Panc1 (cell line): ENCODE measurements around the gene TMEM184C. TPM values are rescaled to one million over a fixed set of nuclear protein-coding genes. Genes with fewer than 3 reads are reported as not detected.

ENCODE experiments used
- ATAC-seq: fragments of 200-7000 bp; cut with Tn5 transposase; 2 replicates; pipeline ENCODE4 v1.9.1; 2020; ENCODE audit warnings: mild to moderate bottlenecking, moderate library complexity
- BruUV-seq: library from RNA; stranded (reverse); fragments of 400-500 nt; replicated peaks from 2 replicates; lab custom pipeline; 2021; lab: Mats Ljungman, UMichigan
- CTCF ChIA-PET: fragments of 300-600 bp; sonication (Branson Sonifier 250); formaldehyde crosslinking; loops from one replicate; lab custom pipeline; 2022; ENCODE audit warnings: antibody characterized with exemption; lab: Charles Lee
- POLR2A ChIA-PET: fragments of 300-600 bp; sonication (Branson Sonifier 250); formaldehyde crosslinking; loops from one replicate; lab custom pipeline; 2022; ENCODE audit warnings: antibody characterized with exemption; lab: Charles Lee
- DNase-seq: peaks from one replicate; pipeline ENCODE4 v3.0.0-alpha.2; 2010; ENCODE audit warnings: low read depth, low spot score
- H3K27ac ChIP-seq: 2 replicates; pipeline ENCODE4 v1.5.1; 2011; ENCODE audit warnings: mild to moderate bottlenecking, low read length, inconsistent platforms
- H3K27me3 ChIP-seq: fragments of 200-500 bp; sonication (Bioruptor generic); 2 replicates; pipeline ENCODE4 v1.6.0; 2014; ENCODE audit warnings: low read length, inconsistent platforms; ENCODE audit not compliant: control insufficient read depth, insufficient read depth
- H3K36me3 ChIP-seq: fragments of 200-500 bp; sonication (Bioruptor generic); 2 replicates; pipeline ENCODE4 v1.5.1; 2014; ENCODE audit warnings: inconsistent platforms, mild to moderate bottlenecking, low read length, moderate library complexity; ENCODE audit not compliant: control insufficient read depth, insufficient read depth
- H3K4me1 ChIP-seq: 2 replicates; pipeline ENCODE4 v1.5.1; 2011; ENCODE audit warnings: inconsistent platforms, mild to moderate bottlenecking, low read length, moderate library complexity; ENCODE audit not compliant: control insufficient read depth, insufficient read depth
- H3K4me3 ChIP-seq, 2 experiments: 2 replicates each; pipeline ENCODE4 v1.5.1; 2011 to 2012; ENCODE audit warnings: low read depth in 2 of 2, low read length in 2 of 2, mild to moderate bottlenecking in 2 of 2, inconsistent platforms in 1 of 2, moderate library complexity in 1 of 2
- H3K9me3 ChIP-seq: fragments of 200-500 bp; sonication (Bioruptor generic); 2 replicates; pipeline ENCODE4 v1.5.1; 2014; ENCODE audit warnings: low read depth, mild to moderate bottlenecking, inconsistent platforms, low read length, moderate library complexity; ENCODE audit not compliant: control insufficient read depth, insufficient read depth
- CTCF ChIP-seq: fragments of 450-650 bp; IDR thresholded peaks from 2 replicates; pipeline ENCODE4 v1.5.1; 2017; ENCODE audit warnings: mild to moderate bottlenecking
- POLR2AphosphoS5 ChIP-seq: IDR thresholded peaks from 2 replicates; pipeline ENCODE4 v1.6.1; 2012; ENCODE audit warnings: mild to moderate bottlenecking, low read depth, low read length, moderate library complexity
- REST ChIP-seq, 2 experiments: IDR thresholded peaks; 2 replicates each; pipeline ENCODE4 v1.6.1; 2011 to 2012; ENCODE audit warnings: low read depth in 2 of 2, control low read depth in 1 of 2, low read length in 1 of 2, mild to moderate bottlenecking in 1 of 2, moderate library complexity in 1 of 2; ENCODE audit not compliant: insufficient read depth in 1 of 2
- SIN3A ChIP-seq: IDR thresholded peaks from 2 replicates; pipeline ENCODE4 v1.6.1; 2012; ENCODE audit warnings: low read depth, mild to moderate bottlenecking, low read length, moderate library complexity, borderline replicate concordance; ENCODE audit not compliant: insufficient read depth
- TCF7L2 ChIP-seq: IDR thresholded peaks from 2 replicates; pipeline ENCODE4 v1.6.1; 2011; ENCODE audit warnings: mild to moderate bottlenecking, low read depth, low read length, inconsistent platforms
- in situ Hi-C: cut with HindIII; loops from 2 replicates; pipeline ENCODE4 v1.10.0; 2016; ENCODE audit warnings: low sequenced_read_pairs, low pct_unique_long_range_greater_than_20kb
- intact Hi-C: fragments of 100-400 bp; cut with micrococcal nuclease; formaldehyde crosslinking; loops from one replicate; pipeline ENCODE4 v1.10.0; 2022; ENCODE audit not compliant: unreplicated experiment
- total RNA-seq: library from RNA; stranded (reverse); gene quantifications from one replicate; pipeline ENCODE4 v1.2.1, GENCODE V29; 2021; ENCODE audit not compliant: unreplicated experiment

Gene TMEM184C
- total RNA-seq, 1 experiment from 2014 or later = 26.5 TPM

GRCh38 chr4:147683717-147684700 is 66.8 kb downstream of the TMEM184C start, which contains the start of gene PRMT9:
TSS of gene PRMT9 (minus strand) at chr4:147684163. CDS start at chr4:147683987, 176 bp downstream.
- no peaks in the 10 kb centered on the region for H3K9me3 ChIP-seq
- peak; percentile 59 for DNase-seq
- peak within 1 kb of the TSS; percentile 91 for H3K27ac ChIP-seq
- H3K4me3 ChIP-seq = peak within 1 kb of the TSS; percentile 66 to 90
- ChIA-PET POLR2A (interaction anchor here (0.6 kb wide), 1 partner anchor 165 kb away, joined by 3 read pairs; no protein-coding TSS in a partner anchor), CTCF (interaction anchor here (0.5 to 1.2 kb wide), 4 partner anchors 10 to 183 kb away, joined by 3 to 6 read pairs (median 5); no protein-coding TSS in a partner anchor)
- H3K4me1 ChIP-seq = peaks cover 4% of the 10 kb centered on the region; the same call in 1 of the 2 replicates
- BruUV-seq = no TSS peak
- intact Hi-C loops (no loop called here), in situ Hi-C loops (no loop called here)
- H3K27me3 ChIP-seq = no peaks in the 10 kb centered on the region
- TF ChIP-seq POLR2AphosphoS5 (peak; percentile 93), TCF7L2 (no peak), SIN3A (no peak), REST (IDR thresholded peaks at IDR 0.05; ENCODE audit: insufficient read depth in 1 of 2, low read depth in 2 of 2, low read length in 1 of 2) (peak in 1 of 2 experiments; percentile 45; a peak in 1 of 4 replicates), CTCF (no peak)
- peaks cover 6% of the 10 kb centered on the region; the same call in 1 of the 2 replicates for H3K36me3 ChIP-seq
- ATAC-seq = peak; percentile 100

- Histone ChIP-seq H3K27ac (no peak overlapping the region), H3K27me3 (no peaks in the 10 kb centered on the region), H3K9me3 (no peaks in the 10 kb centered on the region), H3K36me3 (0 out of 2 replicates have a peak, but pooled peaks cover 3% of the 10 kb centered on the region), H3K4me1 (peaks cover 4% of the 10 kb centered on the region; the same call in 1 of the 2 replicates), H3K4me3 (no peak overlapping the region)
- ChIA-PET POLR2A (no interaction called here), CTCF (no interaction called here)
- ATAC-seq (no peak), DNase-seq (no peak)
- no TSS peak for BruUV-seq
- in situ Hi-C loops (no loop called here), intact Hi-C loops (no loop called here)
- TF ChIP-seq CTCF (no peak), SIN3A (no peak)
These were observed 71.9 kb downstream of the TMEM184C start for GRCh38 chr4:147689067-147689466.
